Tibial artery (tissue), 4 donors: Measurements from ENCODE around the gene CTCFL.

ENCODE experiments used
- DNase-seq, 2 donors: peaks; one replicate each; pipeline ENCODE4 v3.0.0-alpha.2; 2019
- H3K27ac ChIP-seq, 2 donors: fragments of 200-600 bp; sonication (generic) in 1 of 2; 1 replicate in 1 of 2; 2 replicates in 1 of 2; pipeline ENCODE4 v1.5.1; 2018 to 2019; ENCODE audit warnings: mild to moderate bottlenecking in 1 of 2
- H3K27me3 ChIP-seq, 2 donors: fragments of 200-600 bp; sonication (generic) in 1 of 2; one replicate each; pipeline versions ENCODE4 v1.5.1 to v1.6.0; 2016 to 2019
- H3K36me3 ChIP-seq, 3 donors: fragments of 200-600 bp; sonication (generic) in 2 of 3; one replicate each; pipeline ENCODE4 v1.5.1; 2016 to 2019; ENCODE audit warnings: mild to moderate bottlenecking in 2 of 3
- H3K4me1 ChIP-seq, 4 donors: fragments of 200-600 bp; sonication (generic) in 2 of 4; 1 replicate in 3 of 4; 2 replicates in 1 of 4; pipeline ENCODE4 v1.5.1; 2016 to 2019
- H3K4me3 ChIP-seq, 2 donors: fragments of 200-600 bp; sonication (generic) in 1 of 2; 1 replicate in 1 of 2; 2 replicates in 1 of 2; pipeline ENCODE4 v1.5.1; 2018 to 2019; ENCODE audit warnings: mild to moderate bottlenecking in 2 of 2
- H3K9me3 ChIP-seq, 3 donors: fragments of 200-600 bp; sonication (generic) in 1 of 3; one replicate each; pipeline ENCODE4 v1.5.1; 2016 to 2019
- CTCF ChIP-seq, 2 experiments: fragments of 200-600 bp in 1 of 2; fragments of 450-650 bp in 1 of 2; IDR thresholded peaks; one replicate each; pipeline ENCODE4 v1.5.1; 2017 to 2019; ENCODE audit warnings: antibody characterized with exemption in 2 of 2, mild to moderate bottlenecking in 1 of 2, moderate library complexity in 1 of 2
- intact Hi-C: fragments of 100-400 bp; cut with DNase I; formaldehyde crosslinking; loops from one replicate; pipeline ENCODE4 v1.15.0; 2023; ENCODE audit warnings: low total_unique reads

Gene CTCFL

DNA sequence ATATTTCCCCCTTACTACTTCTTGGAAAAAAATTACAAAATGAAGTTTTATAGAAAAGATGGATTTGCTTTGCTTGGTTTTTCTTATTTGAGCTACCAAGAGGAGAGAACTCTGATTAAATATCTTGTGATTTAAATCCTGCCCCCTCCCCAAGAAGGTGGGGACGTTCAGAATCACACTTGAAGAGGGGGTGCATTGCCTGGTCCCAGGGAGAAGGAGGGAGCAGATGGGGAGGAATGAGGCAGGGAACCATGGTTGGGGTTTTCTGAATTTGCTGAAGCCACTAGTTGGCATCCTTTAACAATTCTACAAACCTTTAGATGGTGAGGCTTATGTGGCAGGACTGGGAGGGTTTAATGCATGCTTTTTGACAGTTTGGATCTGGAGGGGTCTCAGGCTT is 41.5 kb upstream of the CTCFL start:
- Histone ChIP-seq H3K4me3 (no peak overlapping the region), H3K36me3 (no peaks in the 10 kb centered on the region), H3K27ac (no peak overlapping the region), H3K4me1 (peaks cover 0 to under 1% (median 0%) of the 10 kb centered on the region in 4 donors), H3K9me3 (no peaks in the 10 kb centered on the region), H3K27me3 (peaks cover 0 to 24% of the 10 kb centered on the region in 2 donors)
- no peak for TF ChIP-seq CTCF (IDR thresholded peaks at IDR 0.05)
- no peak for DNase-seq
- intact Hi-C loops, result no loop called here

DNA sequence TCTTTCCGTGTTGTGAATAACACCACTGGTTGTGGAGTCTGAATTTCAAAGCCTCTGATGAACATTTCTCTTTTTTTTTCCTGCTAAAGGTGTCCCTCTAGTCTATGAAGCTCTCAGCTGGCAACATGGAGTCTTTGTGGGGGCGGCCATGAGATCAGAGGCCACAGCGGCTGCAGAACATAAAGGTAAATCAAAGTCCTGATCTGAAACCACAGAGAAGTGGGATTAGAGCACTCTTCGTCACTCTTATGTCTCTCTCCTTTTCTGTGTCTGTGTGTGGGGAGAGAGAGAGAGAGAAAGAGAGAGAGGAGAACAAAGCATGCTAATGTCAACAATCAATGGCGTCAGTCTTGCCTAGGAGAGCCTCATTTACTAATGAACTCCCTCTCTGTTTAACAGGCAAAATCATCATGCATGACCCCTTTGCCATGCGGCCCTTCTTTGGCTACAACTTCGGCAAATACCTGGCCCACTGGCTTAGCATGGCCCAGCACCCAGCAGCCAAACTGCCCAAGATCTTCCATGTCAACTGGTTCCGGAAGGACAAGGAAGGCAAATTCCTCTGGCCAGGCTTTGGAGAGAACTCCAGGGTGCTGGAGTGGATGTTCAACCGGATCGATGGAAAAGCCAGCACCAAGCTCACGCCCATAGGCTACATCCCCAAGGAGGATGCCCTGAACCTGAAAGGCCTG is 40.2 kb upstream of the CTCFL start:
- intact Hi-C loops, result no loop called here
- H3K36me3 ChIP-seq, result no peaks in the 10 kb centered on the region
- no peak for TF ChIP-seq CTCF (IDR thresholded peaks at IDR 0.05)
- peaks cover 0 to 6% (median 0%) of the 10 kb centered on the region in 4 donors for H3K4me1 ChIP-seq
- H3K9me3 ChIP-seq, result no peaks in the 10 kb centered on the region
- H3K27ac ChIP-seq, result no peak overlapping the region
- DNase-seq, result no peak
- H3K27me3 ChIP-seq, result peaks cover 0 to 26% of the 10 kb centered on the region in 2 donors
- no peak overlapping the region for H3K4me3 ChIP-seq

GRCh38 chr20:57564180-57564802 is 39.4 kb upstream of the CTCFL start:
- Histone ChIP-seq H3K9me3 (no peaks in the 10 kb centered on the region), H3K4me1 (peaks cover 0 to 6% (median 0%) of the 10 kb centered on the region in 4 donors), H3K4me3 (no peak overlapping the region), H3K27me3 (peaks cover 0 to 30% of the 10 kb centered on the region in 2 donors), H3K36me3 (no peaks in the 10 kb centered on the region), H3K27ac (no peak overlapping the region)
- DNase-seq, result no peak
- no peak for TF ChIP-seq CTCF (IDR thresholded peaks at IDR 0.05)
- intact Hi-C loops, result no loop called here

- Histone ChIP-seq H3K4me1 (peaks cover 0 to 6% (median 0%) of the 10 kb centered on the region in 4 donors), H3K27ac (no peak overlapping the region), H3K36me3 (no peaks in the 10 kb centered on the region), H3K9me3 (no peaks in the 10 kb centered on the region), H3K4me3 (no peak overlapping the region), H3K27me3 (peaks cover 0 to 28% of the 10 kb centered on the region in 2 donors)
- TF ChIP-seq CTCF (IDR thresholded peaks at IDR 0.05), result no peak
- intact Hi-C loops, result no loop called here
- DNase-seq, result no peak
These were observed 38.6 kb upstream of the CTCFL start for GRCh38 chr20:57563522-57563921.

DNA sequence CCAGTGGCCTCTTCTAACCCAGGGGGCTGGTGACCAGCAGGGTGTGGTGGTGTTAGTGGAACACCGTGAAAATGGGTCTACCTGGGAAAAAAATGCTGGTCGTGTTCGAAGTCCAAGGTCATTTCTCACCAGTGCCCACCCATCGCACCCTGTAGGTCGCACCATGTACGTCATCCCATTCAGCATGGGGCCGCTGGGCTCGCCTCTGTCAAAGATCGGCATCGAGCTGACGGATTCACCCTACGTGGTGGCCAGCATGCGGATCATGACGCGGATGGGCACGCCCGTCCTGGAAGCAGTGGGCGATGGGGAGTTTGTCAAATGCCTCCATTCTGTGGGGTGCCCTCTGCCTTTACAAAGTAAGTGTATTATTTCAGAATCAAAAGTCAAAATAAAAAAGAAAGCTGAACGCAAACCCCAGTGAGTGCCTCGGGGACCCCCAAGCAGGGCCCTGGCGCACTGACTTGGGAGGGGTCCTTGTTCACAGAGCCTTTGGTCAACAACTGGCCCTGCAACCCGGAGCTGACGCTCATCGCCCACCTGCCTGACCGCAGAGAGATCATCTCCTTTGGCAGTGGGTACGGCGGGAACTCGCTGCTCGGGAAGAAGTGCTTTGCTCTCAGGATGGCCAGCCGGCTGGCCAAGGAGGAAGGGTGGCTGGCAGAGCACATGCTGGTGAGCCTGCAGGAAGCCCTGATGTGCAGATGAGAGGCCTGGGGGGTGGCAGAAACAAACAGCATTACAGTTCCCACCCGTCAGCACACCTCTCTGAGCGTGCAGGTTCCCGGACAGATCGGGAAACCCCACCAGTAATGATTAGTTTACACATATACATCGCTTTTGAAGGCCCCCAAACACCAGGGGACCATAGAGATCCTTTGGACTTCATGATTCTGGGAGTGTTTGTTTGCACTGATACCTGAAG is 37.9 kb upstream of the CTCFL start:
- no peak for TF ChIP-seq CTCF (IDR thresholded peaks at IDR 0.05)
- intact Hi-C loops, result no loop called here
- Histone ChIP-seq H3K27me3 (peaks cover 0 to 24% of the 10 kb centered on the region in 2 donors), H3K4me3 (no peak overlapping the region), H3K9me3 (no peaks in the 10 kb centered on the region), H3K4me1 (peaks cover 0 to 6% (median 0%) of the 10 kb centered on the region in 4 donors), H3K27ac (no peak overlapping the region), H3K36me3 (no peaks in the 10 kb centered on the region)
- DNase-seq, result no peak
